ENCODE results near the gene FAM107B. TPM values are rescaled to one million over a fixed set of nuclear protein-coding genes. Genes with fewer than 3 reads are reported as not detected.

Gene FAM107B
- total RNA-seq, 1 experiment from 2014 or later: 41.6 TPM

DNA sequence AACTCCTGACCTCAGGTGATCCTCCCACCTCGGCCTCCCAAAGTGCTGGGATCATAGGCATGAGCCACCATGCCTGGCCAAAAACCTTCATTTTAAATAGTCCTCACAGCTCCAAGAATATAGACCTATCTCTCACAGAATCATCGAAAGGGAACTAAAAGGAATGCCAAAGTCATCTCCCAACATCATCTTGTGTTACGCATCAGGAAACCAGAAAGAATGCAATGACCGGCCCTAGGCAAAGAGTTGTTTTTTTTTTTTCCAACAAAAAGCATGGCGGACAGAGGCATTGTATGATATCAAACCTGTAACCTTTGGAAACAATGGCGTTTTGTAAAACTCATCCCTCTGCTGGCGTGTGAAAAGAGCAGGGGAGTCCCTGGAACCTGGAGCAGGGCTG lies 73.2 kb downstream of the FAM107B start:
- no peak overlapping the region for H3K9ac ChIP-seq (ENCODE audit: low read length)
- no peaks in the 10 kb centered on the region for H3K9me3 ChIP-seq (ENCODE audit: control insufficient read depth in 1 of 2, insufficient read depth in 1 of 2, low read depth in 1 of 2, low read length in 2 of 2)
- H3K79me2 ChIP-seq (ENCODE audit: insufficient read depth, low read length): no peaks in the 10 kb centered on the region
- no peaks in the 10 kb centered on the region for H3K4me1 ChIP-seq (ENCODE audit: control insufficient read depth in 1 of 2, insufficient read depth in 2 of 2, low read length in 2 of 2)
- H3K27ac ChIP-seq (ENCODE audit: low read depth, low read length): no peak overlapping the region
- H3K9me2 ChIP-seq (ENCODE audit: insufficient read depth): no peaks in the 10 kb centered on the region
- no peaks in the 10 kb centered on the region for H4K20me1 ChIP-seq (ENCODE audit: insufficient read depth)
- no peaks in the 10 kb centered on the region for H3K36me3 ChIP-seq (ENCODE audit: control insufficient read depth in 1 of 2, insufficient read depth in 2 of 2, low read length in 2 of 2)
- no peak overlapping the region for H3K4me2 ChIP-seq (ENCODE audit: low read length)
- ATAC-seq: no peak
- no peak for DNase-seq (ENCODE audit: low read depth, low spot score)
- no peak overlapping the region for H2AFZ ChIP-seq (ENCODE audit: low read depth, low read length, poor library complexity, severe bottlenecking)
- no TSS peak for BruUV-seq (replicated peaks)
- ChIA-PET RAD21 (ENCODE audit: low non-redundant PET in 1 of 2, low total read pairs in 2 of 2, uncharacterized antibody in 2 of 2, unreplicated experiment in 2 of 2) (no interaction called here), CTCF (no interaction called here), POLR2A (no interaction called here)
- intact Hi-C loops (cut with micrococcal nuclease): no loop called here
- no peak for TF ChIP-seq REST (IDR thresholded peaks at IDR 0.05; ENCODE audit: low read depth)
- no peaks in the 10 kb centered on the region for H3K27me3 ChIP-seq (ENCODE audit: insufficient read depth, low read length)
- H3K4me3 ChIP-seq (replicated peaks in 1 of 2; ENCODE audit: low read depth in 1 of 2, low read length in 2 of 2): no peak overlapping the region

DNA sequence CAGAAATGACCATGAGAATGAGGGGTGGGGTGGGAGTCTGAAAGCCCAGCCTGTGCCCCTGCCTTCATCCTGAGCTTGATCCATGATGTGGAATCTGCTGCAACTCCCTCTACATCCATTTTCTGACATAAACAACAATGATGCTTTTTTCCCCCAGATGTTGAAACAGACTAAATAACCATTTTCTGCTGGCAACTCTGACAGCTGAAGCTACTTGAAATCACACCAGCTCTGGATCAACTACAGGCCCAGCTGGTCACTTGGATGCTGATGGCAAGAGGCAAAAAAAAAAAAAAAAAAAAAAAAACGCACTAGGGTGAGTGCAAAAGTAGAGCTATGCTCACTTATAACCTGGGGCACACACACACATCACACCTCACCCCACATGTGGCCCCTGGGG lies 74.2 kb downstream of the FAM107B start:
- Histone ChIP-seq H3K27me3 (ENCODE audit: insufficient read depth, low read length) (no peaks in the 10 kb centered on the region), H3K79me2 (ENCODE audit: insufficient read depth, low read length) (no peaks in the 10 kb centered on the region), H4K20me1 (ENCODE audit: insufficient read depth) (no peaks in the 10 kb centered on the region), H2AFZ (ENCODE audit: low read depth, low read length, poor library complexity, severe bottlenecking) (no peak overlapping the region), H3K4me3 (replicated peaks in 1 of 2; ENCODE audit: low read depth in 1 of 2, low read length in 2 of 2) (no peak overlapping the region), H3K4me1 (ENCODE audit: control insufficient read depth in 1 of 2, insufficient read depth in 2 of 2, low read length in 2 of 2) (no peaks in the 10 kb centered on the region), H3K27ac (ENCODE audit: low read depth, low read length) (no peak overlapping the region), H3K9ac (ENCODE audit: low read length) (no peak overlapping the region), H3K9me3 (ENCODE audit: control insufficient read depth in 1 of 2, insufficient read depth in 1 of 2, low read depth in 1 of 2, low read length in 2 of 2) (no peaks in the 10 kb centered on the region), H3K9me2 (ENCODE audit: insufficient read depth) (no peaks in the 10 kb centered on the region), H3K36me3 (ENCODE audit: control insufficient read depth in 1 of 2, insufficient read depth in 2 of 2, low read length in 2 of 2) (no peaks in the 10 kb centered on the region), H3K4me2 (ENCODE audit: low read length) (no peak overlapping the region)
- intact Hi-C loops (cut with micrococcal nuclease): no loop called here
- ATAC-seq (no peak), DNase-seq (ENCODE audit: low read depth, low spot score) (no peak)
- ChIA-PET RAD21 (ENCODE audit: low non-redundant PET in 1 of 2, low total read pairs in 2 of 2, uncharacterized antibody in 2 of 2, unreplicated experiment in 2 of 2) (no interaction called here), POLR2A (no interaction called here), CTCF (no interaction called here)
- no TSS peak for BruUV-seq (replicated peaks)
- no peak for TF ChIP-seq RAD21 (IDR thresholded peaks at IDR 0.05; ENCODE audit: low read depth)
- TF ChIP-seq ELF1 (IDR thresholded peaks at IDR 0.05; ENCODE audit: borderline replicate concordance, low read depth): no peak
- no peak for TF ChIP-seq ZNF274 (IDR thresholded peaks at IDR 0.05; ENCODE audit: low read depth, low read length)
- no peak for TF ChIP-seq POLR2A (IDR thresholded peaks at IDR 0.05; ENCODE audit: borderline replicate concordance, extremely low read depth, insufficient read depth, insufficient read length)
- TF ChIP-seq, protein P1, sequence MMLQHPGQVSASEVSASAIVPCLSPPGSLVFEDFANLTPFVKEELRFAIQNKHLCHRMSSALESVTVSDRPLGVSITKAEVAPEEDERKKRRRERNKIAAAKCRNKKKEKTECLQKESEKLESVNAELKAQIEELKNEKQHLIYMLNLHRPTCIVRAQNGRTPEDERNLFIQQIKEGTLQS (IDR thresholded peaks at IDR 0.05): no peak
- TF ChIP-seq REST (IDR thresholded peaks at IDR 0.05; ENCODE audit: low read depth): no peak
- no peak for TF ChIP-seq SIN3A (IDR thresholded peaks at IDR 0.05; ENCODE audit: low read depth)
- no peak for TF ChIP-seq JUND (IDR thresholded peaks at IDR 0.05)
- no peak for TF ChIP-seq CEBPB (IDR thresholded peaks at IDR 0.05; ENCODE audit: low read depth)
- TF ChIP-seq ZBTB33 (IDR thresholded peaks at IDR 0.05; ENCODE audit: extremely low read depth, insufficient replicate concordance, low read length): no peak
- no peak for TF ChIP-seq YY1 (IDR thresholded peaks at IDR 0.05; ENCODE audit: extremely low read depth, insufficient replicate concordance, low read depth, low read length)
- no peak for TF ChIP-seq SP1 (IDR thresholded peaks at IDR 0.05; ENCODE audit: low read depth)
